Liver (tissue), 2 donors: ENCODE data around the gene AGPAT3.
"Not testable (repeated sequence)": the region's sequence is repeated elsewhere in the genome, so short reads cannot be mapped to it uniquely, and the experiment has no call there.

Source experiments
- YY1 ChIP-seq: IDR thresholded peaks from 2 replicates; pipeline ENCODE4 v1.6.1; 2016; ENCODE audit warnings: antibody characterized with exemption, mild to moderate bottlenecking
- TF ChIP-seq, protein P1 (sequence below): fragments of 150-350 bp; IDR thresholded peaks from 2 replicates; pipeline ENCODE4 v1.5.1; 2017; ENCODE audit warnings: improper control_type of control experiment, low read depth, low read length; ENCODE audit not compliant: missing input control
- TF ChIP-seq, protein P2 (sequence below): IDR thresholded peaks from 2 replicates; pipeline ENCODE4 v1.6.1; 2016; ENCODE audit warnings: antibody characterized with exemption, mild to moderate bottlenecking
- donor health status: healthy.

DNA sequence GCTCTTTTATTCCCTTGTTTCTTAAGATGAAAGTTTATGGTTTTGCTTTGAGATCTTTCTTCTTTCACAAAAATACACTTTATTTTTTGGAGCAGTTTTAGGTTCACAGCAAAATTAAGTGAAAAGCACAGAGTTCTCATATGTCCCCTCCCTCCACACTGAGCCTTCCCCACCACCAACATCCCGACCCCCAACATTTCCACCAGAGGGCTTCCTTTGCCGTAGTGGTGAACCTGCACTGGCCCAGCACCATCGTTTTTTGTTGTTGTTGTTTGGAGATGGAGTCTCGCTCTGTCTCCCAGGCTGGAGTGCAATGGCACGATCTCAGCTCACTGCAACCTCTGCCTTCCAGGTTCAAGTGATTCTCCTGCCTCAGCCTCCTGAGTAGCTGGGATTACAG lies 20.1 kb upstream of the AGPAT3 start:
- TF ChIP-seq YY1, result not testable (repeated sequence)
- TF ChIP-seq, protein P1, sequence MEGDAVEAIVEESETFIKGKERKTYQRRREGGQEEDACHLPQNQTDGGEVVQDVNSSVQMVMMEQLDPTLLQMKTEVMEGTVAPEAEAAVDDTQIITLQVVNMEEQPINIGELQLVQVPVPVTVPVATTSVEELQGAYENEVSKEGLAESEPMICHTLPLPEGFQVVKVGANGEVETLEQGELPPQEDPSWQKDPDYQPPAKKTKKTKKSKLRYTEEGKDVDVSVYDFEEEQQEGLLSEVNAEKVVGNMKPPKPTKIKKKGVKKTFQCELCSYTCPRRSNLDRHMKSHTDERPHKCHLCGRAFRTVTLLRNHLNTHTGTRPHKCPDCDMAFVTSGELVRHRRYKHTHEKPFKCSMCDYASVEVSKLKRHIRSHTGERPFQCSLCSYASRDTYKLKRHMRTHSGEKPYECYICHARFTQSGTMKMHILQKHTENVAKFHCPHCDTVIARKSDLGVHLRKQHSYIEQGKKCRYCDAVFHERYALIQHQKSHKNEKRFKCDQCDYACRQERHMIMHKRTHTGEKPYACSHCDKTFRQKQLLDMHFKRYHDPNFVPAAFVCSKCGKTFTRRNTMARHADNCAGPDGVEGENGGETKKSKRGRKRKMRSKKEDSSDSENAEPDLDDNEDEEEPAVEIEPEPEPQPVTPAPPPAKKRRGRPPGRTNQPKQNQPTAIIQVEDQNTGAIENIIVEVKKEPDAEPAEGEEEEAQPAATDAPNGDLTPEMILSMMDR, result not testable (repeated sequence)
- TF ChIP-seq, protein P2, sequence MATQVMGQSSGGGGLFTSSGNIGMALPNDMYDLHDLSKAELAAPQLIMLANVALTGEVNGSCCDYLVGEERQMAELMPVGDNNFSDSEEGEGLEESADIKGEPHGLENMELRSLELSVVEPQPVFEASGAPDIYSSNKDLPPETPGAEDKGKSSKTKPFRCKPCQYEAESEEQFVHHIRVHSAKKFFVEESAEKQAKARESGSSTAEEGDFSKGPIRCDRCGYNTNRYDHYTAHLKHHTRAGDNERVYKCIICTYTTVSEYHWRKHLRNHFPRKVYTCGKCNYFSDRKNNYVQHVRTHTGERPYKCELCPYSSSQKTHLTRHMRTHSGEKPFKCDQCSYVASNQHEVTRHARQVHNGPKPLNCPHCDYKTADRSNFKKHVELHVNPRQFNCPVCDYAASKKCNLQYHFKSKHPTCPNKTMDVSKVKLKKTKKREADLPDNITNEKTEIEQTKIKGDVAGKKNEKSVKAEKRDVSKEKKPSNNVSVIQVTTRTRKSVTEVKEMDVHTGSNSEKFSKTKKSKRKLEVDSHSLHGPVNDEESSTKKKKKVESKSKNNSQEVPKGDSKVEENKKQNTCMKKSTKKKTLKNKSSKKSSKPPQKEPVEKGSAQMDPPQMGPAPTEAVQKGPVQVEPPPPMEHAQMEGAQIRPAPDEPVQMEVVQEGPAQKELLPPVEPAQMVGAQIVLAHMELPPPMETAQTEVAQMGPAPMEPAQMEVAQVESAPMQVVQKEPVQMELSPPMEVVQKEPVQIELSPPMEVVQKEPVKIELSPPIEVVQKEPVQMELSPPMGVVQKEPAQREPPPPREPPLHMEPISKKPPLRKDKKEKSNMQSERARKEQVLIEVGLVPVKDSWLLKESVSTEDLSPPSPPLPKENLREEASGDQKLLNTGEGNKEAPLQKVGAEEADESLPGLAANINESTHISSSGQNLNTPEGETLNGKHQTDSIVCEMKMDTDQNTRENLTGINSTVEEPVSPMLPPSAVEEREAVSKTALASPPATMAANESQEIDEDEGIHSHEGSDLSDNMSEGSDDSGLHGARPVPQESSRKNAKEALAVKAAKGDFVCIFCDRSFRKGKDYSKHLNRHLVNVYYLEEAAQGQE, result not testable (repeated sequence)
